Activated B cell treated with CpG ODN at 0.5 μM for 24 hours (primary cell): ENCODE data around the gene OSBPL10. TPM values are rescaled to one million over a fixed set of nuclear protein-coding genes. Genes with fewer than 3 reads are reported as not detected.
A peak's percentile ranks its signal among the peaks of the same experiment; 100 is the strongest.

Experiments
- ATAC-seq: fragments of 200-7000 bp; cut with Tn5 transposase; one replicate; pipeline ENCODE4 v1.10.0; 2021; ENCODE audit warnings: low read depth, mild to moderate bottlenecking, moderate library complexity
- CTCF ChIA-PET: fragments of 350-600 bp; sonication (Branson Sonifier 250); formaldehyde crosslinking; loops from one replicate; lab custom pipeline; 2021; ENCODE audit warnings: antibody characterized with exemption; lab: Charles Lee
- POLR2A ChIA-PET: fragments of 350-600 bp; sonication (Branson Sonifier 250); formaldehyde crosslinking; loops from one replicate; lab custom pipeline; 2021; ENCODE audit warnings: antibody characterized with exemption; lab: Charles Lee
- DNase-seq: peaks from one replicate; pipeline ENCODE4 v3.0.0; 2022
- H3K27ac Mint-ChIP-seq: one replicate; pipeline ENCODE4 v1.8.0; 2020; ENCODE audit warnings: mixed read lengths
- H3K27me3 Mint-ChIP-seq: one replicate; pipeline ENCODE4 v1.8.0; 2021; ENCODE audit warnings: mixed read lengths
- H3K36me3 Mint-ChIP-seq: one replicate; pipeline ENCODE4 v1.8.0; 2021; ENCODE audit warnings: low read depth, mixed read lengths
- H3K4me1 Mint-ChIP-seq: one replicate; pipeline ENCODE4 v1.8.0; 2021; ENCODE audit warnings: mixed read lengths
- H3K4me3 Mint-ChIP-seq: one replicate; pipeline ENCODE4 v1.8.0; 2020; ENCODE audit warnings: mild to moderate bottlenecking, mixed read lengths
- H3K9me3 Mint-ChIP-seq: one replicate; pipeline ENCODE4 v1.8.0; 2020; ENCODE audit warnings: mixed read lengths
- CTCF ChIP-seq: fragments of 200-600 bp; IDR thresholded peaks from one replicate; pipeline ENCODE4 v1.8.0; 2022; ENCODE audit warnings: antibody characterized with exemption, mild to moderate bottlenecking
- intact Hi-C: fragments of 100-400 bp; cut with micrococcal nuclease; formaldehyde crosslinking; loops from one replicate; pipeline ENCODE4 v1.15.1; 2024
- total RNA-seq: library from RNA; stranded (reverse); gene quantifications from 2 replicates; pipeline ENCODE4 v1.2.3, GENCODE V29; 2022

OSBPL10 gene
- total RNA-seq, 1 donor from 2014 or later, result 137 TPM

GRCh38 chr3:31815006-31815405 lies 166.1 kb downstream of the OSBPL10 start:
- Mint-ChIP-seq H3K4me3 (no peak overlapping the region), H3K4me1 (peaks cover 42% of the 10 kb centered on the region), H3K27me3 (no peaks in the 10 kb centered on the region), H3K9me3 (no peaks in the 10 kb centered on the region), H3K27ac (peak overlapping the region; percentile 62), H3K36me3 (peaks cover 66% of the 10 kb centered on the region)
- no peak for TF ChIP-seq CTCF
- CTCF ChIA-PET, result no interaction called here
- ATAC-seq (no peak), DNase-seq (no peak)
- POLR2A ChIA-PET, result no interaction called here
- intact Hi-C loops, result no loop called here

DNA sequence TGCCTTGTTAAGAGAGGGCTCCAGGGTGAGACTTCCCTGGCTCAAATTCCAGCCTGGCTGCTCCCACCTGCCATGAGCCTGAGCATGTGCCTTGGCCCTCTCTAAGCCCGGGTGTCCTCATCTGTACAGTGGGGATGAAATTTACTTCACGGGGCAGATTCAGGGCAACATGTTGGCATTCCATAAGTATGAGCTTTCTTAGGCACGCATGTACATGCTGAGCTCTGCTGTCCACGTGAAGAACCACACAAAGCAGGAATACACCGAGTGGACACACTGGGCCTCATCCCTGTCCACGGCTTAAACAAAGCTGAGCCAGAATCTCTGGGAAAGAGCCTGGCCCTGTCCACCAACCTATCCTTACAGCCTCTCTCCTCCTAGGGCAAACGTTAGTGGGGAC lies 167.4 kb downstream of the OSBPL10 start:
- ATAC-seq (no peak), DNase-seq (no peak)
- intact Hi-C loops, result no loop called here
- peaks cover 42% of the 10 kb centered on the region for H3K4me1 Mint-ChIP-seq
- no peak overlapping the region for H3K4me3 Mint-ChIP-seq
- H3K36me3 Mint-ChIP-seq, result peaks cover 58% of the 10 kb centered on the region
- ChIA-PET CTCF (no interaction called here), POLR2A (no interaction called here)
- H3K27ac Mint-ChIP-seq, result no peak overlapping the region
- TF ChIP-seq CTCF, result no peak
- H3K9me3 Mint-ChIP-seq, result no peaks in the 10 kb centered on the region
- no peaks in the 10 kb centered on the region for H3K27me3 Mint-ChIP-seq

DNA sequence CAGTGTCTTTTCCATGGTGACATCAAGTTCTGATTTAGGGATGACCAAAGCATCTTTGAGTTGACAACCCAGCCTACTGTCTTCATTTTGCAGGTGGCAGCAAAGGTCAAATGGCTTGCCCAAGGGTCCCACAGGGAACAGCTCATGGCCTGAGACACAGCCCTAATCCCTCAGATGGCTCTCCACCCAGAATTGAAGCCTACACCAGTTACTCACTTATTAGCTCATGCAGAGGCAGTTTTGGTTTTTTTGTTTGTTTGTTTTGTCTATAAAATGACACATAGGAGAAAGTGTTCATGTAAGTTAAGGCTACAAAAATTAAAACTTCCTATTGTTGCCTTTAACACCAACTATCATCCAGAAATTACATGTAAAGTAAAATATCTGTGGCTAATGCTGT lies 167.9 kb downstream of the OSBPL10 start:
- ChIA-PET CTCF (no interaction called here), POLR2A (no interaction called here)
- H3K27ac Mint-ChIP-seq, result no peak overlapping the region
- H3K4me1 Mint-ChIP-seq, result peaks cover 38% of the 10 kb centered on the region
- no peak overlapping the region for H3K4me3 Mint-ChIP-seq
- no peak for TF ChIP-seq CTCF
- no peaks in the 10 kb centered on the region for H3K27me3 Mint-ChIP-seq
- DNase-seq (no peak), ATAC-seq (no peak)
- intact Hi-C loops, result no loop called here
- no peaks in the 10 kb centered on the region for H3K9me3 Mint-ChIP-seq
- H3K36me3 Mint-ChIP-seq, result peaks cover 54% of the 10 kb centered on the region

DNA sequence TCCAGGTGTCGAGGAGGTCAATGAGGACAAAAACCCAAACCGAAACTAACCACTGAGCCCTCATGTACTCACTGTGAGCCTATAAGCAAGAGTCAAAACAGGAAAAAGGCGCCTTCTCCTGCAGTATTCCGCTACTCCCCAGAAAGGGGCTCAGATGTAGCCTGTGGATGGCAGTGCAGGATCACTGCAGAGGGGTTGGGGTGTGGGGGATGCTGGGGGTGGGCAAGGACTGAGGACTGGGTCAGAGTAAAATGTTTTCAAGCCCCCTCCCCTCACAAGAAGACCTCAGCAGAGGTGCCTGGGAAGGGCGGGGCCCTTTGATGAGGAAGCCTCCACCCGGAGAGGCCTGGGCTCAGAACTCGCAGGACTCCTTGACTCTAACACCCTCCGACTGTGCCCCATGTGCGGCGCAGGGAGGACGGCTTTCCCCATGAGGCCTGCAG lies 170.1 kb downstream of the OSBPL10 start:
- intact Hi-C loops, result no loop called here
- TF ChIP-seq CTCF, result no peak
- Mint-ChIP-seq H3K9me3 (no peaks in the 10 kb centered on the region), H3K27ac (peak overlapping the region; percentile 15), H3K36me3 (peaks cover 57% of the 10 kb centered on the region), H3K27me3 (no peaks in the 10 kb centered on the region), H3K4me3 (no peak overlapping the region), H3K4me1 (peaks cover 30% of the 10 kb centered on the region)
- CTCF ChIA-PET, result no interaction called here
- POLR2A ChIA-PET, result no interaction called here
- ATAC-seq (peak; percentile 31), DNase-seq (no peak)

DNA sequence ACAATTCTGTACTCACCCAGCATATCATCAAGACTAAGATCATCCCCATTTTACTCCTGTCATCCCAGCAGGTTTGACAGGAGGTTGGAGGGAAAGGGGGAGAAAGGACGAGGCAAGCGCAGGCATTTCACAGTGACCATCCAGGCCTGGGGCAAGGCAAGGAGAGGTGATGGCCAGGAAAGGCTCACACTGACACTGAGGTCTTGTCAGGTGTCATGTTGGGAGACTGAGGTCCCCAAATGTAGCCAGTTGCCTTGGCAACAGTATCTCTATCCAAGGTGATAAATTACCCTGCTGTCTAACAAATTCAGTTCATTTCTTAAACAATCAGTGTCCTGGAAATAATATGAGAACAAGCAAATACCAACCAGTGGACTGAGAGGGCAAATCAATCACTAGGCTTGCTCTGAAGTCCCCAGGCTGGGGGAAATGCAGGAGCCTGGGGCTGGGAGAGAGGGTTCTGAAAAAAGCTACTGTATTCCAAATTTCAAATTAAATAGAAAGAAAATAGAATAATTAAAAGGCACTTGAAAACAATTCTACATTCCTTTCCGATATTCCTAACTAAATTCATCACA lies 172.8 kb downstream of the OSBPL10 start:
- ATAC-seq (no peak), DNase-seq (no peak)
- H3K27ac Mint-ChIP-seq, result no peak overlapping the region
- intact Hi-C loops, result no loop called here
- peaks cover 40% of the 10 kb centered on the region for H3K4me1 Mint-ChIP-seq
- peaks cover 54% of the 10 kb centered on the region for H3K36me3 Mint-ChIP-seq
- CTCF ChIA-PET, result no interaction called here
- TF ChIP-seq CTCF, result no peak
- H3K4me3 Mint-ChIP-seq, result no peak overlapping the region
- H3K9me3 Mint-ChIP-seq, result no peaks in the 10 kb centered on the region
- POLR2A ChIA-PET, result interaction anchor here (0.6 kb wide), 1 partner anchor 355 kb away, joined by 6 read pairs; no protein-coding TSS in a partner anchor
- no peaks in the 10 kb centered on the region for H3K27me3 Mint-ChIP-seq
